ENCODE results near the gene MPP3.

Gene MPP3

GRCh38 chr17:43832976-43833829, at the start of gene MPP3:
TSS of gene MPP3 (minus strand) at chr17:43833146. CDS start at chr17:43831906, 1,240 bp downstream.
- peak within 1 kb of the TSS; percentile 97 for H3K4me3 ChIP-seq
- no peak for TF ChIP-seq CTCF (IDR thresholded peaks at IDR 0.05)
- peak within 1 kb of the TSS; percentile 71 to 86 for H3K27ac ChIP-seq
- DNase-seq (ENCODE audit: low spot score): no peak

DNA sequence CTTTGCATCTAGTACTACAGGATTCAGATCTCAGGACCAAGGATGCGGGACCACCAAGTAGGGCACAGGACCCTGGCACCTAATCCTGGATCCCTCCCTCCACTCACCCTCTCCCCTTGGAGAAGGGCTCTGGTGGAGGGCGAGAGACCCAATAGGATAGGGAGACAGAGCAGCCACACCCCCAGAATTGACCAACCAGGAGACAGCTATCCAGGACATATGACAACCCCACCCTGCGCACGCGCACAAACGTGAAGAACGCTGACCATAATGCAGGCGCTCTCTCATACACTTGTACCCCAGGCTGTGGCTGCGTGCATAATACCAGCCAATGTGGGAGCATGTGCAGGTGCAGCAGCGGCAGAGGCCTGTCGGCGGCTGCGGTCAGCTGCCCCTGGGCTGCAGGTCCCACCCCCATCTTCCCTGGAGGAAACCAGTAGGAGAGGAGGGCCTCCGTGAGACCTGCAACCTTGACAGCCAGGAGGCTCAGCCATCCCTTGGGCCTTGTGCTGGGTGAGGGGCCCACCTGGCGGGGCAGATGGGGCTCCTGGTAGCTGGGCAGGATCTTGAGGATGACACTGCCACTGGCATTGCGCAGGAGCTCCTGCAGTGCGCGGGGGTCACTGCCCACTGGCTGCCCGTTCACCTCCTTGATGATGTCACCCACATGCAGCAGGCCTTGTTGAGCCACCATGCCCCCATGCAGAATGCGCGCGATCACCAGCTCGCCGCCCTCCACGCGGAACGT, 49.0 kb upstream of the MPP3 start:
- Histone ChIP-seq H3K4me3 (no peak overlapping the region), H3K27ac (no peak overlapping the region)
- TF ChIP-seq CTCF (IDR thresholded peaks at IDR 0.05): no peak
- peak; percentile 62 for DNase-seq (ENCODE audit: low spot score)

GRCh38 chr17:43881181-43881580, 48.2 kb upstream of the MPP3 start:
- Histone ChIP-seq H3K27ac (no peak overlapping the region), H3K4me3 (no peak overlapping the region)
- peak; percentile 54 for DNase-seq (ENCODE audit: low spot score)
- no peak for TF ChIP-seq CTCF (IDR thresholded peaks at IDR 0.05)

GRCh38 chr17:43880420-43880991, 47.6 kb upstream of the MPP3 start:
- TF ChIP-seq CTCF (IDR thresholded peaks at IDR 0.05): no peak
- H3K4me3 ChIP-seq: no peak overlapping the region
- DNase-seq (ENCODE audit: low spot score): peak; percentile 62
- no peak overlapping the region for H3K27ac ChIP-seq

GRCh38 chr17:43879723-43880419, 46.9 kb upstream of the MPP3 start:
- no peak for TF ChIP-seq CTCF (IDR thresholded peaks at IDR 0.05)
- Histone ChIP-seq H3K27ac (no peak overlapping the region), H3K4me3 (no peak overlapping the region)
- DNase-seq (ENCODE audit: low spot score): peak; percentile 66

DNA sequence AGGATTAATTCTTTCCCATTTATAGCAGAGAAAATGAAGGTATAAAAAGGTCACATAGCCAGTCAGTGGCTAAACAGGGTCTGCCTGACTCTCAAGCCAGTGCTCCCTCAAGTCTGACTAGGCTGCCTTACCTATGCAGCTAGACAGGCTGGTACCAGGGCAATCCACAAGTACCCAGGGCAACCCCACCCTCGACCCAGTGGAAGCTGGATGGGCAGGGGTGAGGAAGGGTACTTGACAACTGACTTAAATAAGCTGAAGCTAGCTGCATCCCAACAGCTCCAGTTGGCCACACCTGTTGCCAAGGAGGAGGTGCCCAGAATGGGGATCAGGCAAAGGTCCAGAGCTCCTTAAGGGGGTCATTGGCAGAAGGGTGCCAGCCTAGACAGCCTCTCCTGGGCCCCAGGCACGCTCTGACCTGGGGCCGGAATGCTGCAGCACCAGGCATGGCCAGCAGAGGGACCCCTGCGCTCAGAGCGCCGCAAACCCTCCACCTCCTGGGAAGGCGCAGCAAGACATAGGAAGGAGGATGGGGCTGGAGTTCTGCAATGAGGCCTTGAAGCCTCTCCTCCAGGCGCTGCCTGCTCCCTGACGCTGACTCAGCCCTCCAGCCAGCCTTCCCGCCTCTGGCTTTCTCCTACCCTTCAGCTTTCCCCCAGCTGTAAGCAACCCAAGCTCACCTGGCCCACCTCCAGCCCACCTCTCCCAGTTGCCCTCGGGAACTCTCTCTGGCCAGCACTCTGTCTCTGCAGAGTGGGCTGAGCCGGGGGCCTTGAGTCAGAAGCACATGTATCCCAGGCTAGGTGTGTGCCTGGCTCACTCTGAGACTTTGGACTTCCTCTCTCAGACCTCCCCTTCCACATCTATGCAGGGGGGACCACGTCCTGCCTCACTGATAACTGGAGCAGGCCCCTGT, 45.6 kb upstream of the MPP3 start:
- TF ChIP-seq CTCF (IDR thresholded peaks at IDR 0.05): peak; percentile 92
- no peak overlapping the region for H3K27ac ChIP-seq
- H3K4me3 ChIP-seq: no peak overlapping the region

More for the DNA sequence above, 45.6 kb upstream of the MPP3 start:
- peak; percentile 72 for DNase-seq (ENCODE audit: low spot score)

Data from coronary artery (tissue), 2 donors.